ENCODE data around the gene CGRRF1. TPM values are rescaled to one million over a fixed set of nuclear protein-coding genes. Genes with fewer than 3 reads are reported as not detected.

The CGRRF1 gene
- total and polyA plus RNA-seq, 9 of the 15 experiments (the other 6 are each of a cell fraction or from before 2014, with no cell fraction given), result 2.8 to 15.8 (median 4.6) TPM

GRCh38 chr14:54509546-54510501 is at the start of gene CGRRF1 (continued):
- TF ChIP-seq, protein P1, sequence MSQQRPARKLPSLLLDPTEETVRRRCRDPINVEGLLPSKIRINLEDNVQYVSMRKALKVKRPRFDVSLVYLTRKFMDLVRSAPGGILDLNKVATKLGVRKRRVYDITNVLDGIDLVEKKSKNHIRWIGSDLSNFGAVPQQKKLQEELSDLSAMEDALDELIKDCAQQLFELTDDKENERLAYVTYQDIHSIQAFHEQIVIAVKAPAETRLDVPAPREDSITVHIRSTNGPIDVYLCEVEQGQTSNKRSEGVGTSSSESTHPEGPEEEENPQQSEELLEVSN (IDR thresholded peaks at IDR 0.05; ENCODE audit: borderline replicate concordance in 1 of 2, extremely low read depth in 1 of 2, insufficient read depth in 1 of 2, insufficient read length in 1 of 2, low read depth in 1 of 2, low read length in 1 of 2, poor library complexity in 1 of 2, severe bottlenecking in 1 of 2), result peak in 1 of 2 experiments; percentile 51
- TF ChIP-seq, protein P2, sequence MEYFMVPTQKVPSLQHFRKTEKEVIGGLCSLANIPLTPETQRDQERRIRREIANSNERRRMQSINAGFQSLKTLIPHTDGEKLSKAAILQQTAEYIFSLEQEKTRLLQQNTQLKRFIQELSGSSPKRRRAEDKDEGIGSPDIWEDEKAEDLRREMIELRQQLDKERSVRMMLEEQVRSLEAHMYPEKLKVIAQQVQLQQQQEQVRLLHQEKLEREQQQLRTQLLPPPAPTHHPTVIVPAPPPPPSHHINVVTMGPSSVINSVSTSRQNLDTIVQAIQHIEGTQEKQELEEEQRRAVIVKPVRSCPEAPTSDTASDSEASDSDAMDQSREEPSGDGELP (CRISPR knock-in tag; IDR thresholded peaks at IDR 0.05; ENCODE audit: borderline replicate concordance), result peak; percentile 72; the same call in 1 of the 2 replicates
- TF ChIP-seq FOSL1 (tag; conservative IDR thresholded peaks at IDR 0.05), result 0 out of 2 replicates have a peak, but pooled peaks have one; percentile 11
- TF ChIP-seq, protein P3, sequence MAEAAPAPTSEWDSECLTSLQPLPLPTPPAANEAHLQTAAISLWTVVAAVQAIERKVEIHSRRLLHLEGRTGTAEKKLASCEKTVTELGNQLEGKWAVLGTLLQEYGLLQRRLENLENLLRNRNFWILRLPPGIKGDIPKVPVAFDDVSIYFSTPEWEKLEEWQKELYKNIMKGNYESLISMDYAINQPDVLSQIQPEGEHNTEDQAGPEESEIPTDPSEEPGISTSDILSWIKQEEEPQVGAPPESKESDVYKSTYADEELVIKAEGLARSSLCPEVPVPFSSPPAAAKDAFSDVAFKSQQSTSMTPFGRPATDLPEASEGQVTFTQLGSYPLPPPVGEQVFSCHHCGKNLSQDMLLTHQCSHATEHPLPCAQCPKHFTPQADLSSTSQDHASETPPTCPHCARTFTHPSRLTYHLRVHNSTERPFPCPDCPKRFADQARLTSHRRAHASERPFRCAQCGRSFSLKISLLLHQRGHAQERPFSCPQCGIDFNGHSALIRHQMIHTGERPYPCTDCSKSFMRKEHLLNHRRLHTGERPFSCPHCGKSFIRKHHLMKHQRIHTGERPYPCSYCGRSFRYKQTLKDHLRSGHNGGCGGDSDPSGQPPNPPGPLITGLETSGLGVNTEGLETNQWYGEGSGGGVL (CRISPR knock-in tag; IDR thresholded peaks at IDR 0.05), result no peak
- TF ChIP-seq CGGBP1 (CRISPR knock-in tag; IDR thresholded peaks at IDR 0.05), result no peak
- peak; percentile 59; the same call in 1 of the 2 replicates for TF ChIP-seq XRCC5 (IDR thresholded peaks at IDR 0.05; ENCODE audit: low read depth, low read length)
- TF ChIP-seq ZNF583 (CRISPR knock-in tag; IDR thresholded peaks at IDR 0.05), result no peak
- TF ChIP-seq, protein P4, sequence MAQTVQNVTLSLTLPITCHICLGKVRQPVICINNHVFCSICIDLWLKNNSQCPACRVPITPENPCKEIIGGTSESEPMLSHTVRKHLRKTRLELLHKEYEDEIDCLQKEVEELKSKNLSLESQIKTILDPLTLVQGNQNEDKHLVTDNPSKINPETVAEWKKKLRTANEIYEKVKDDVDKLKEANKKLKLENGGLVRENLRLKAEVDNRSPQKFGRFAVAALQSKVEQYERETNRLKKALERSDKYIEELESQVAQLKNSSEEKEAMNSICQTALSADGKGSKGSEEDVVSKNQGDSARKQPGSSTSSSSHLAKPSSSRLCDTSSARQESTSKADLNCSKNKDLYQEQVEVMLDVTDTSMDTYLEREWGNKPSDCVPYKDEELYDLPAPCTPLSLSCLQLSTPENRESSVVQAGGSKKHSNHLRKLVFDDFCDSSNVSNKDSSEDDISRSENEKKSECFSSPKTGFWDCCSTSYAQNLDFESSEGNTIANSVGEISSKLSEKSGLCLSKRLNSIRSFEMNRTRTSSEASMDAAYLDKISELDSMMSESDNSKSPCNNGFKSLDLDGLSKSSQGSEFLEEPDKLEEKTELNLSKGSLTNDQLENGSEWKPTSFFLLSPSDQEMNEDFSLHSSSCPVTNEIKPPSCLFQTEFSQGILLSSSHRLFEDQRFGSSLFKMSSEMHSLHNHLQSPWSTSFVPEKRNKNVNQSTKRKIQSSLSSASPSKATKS (CRISPR knock-in tag; IDR thresholded peaks at IDR 0.05), result no peak
- TF ChIP-seq CXXC5 (CRISPR knock-in tag; IDR thresholded peaks at IDR 0.05), result peak; percentile 56; the same call in 1 of the 2 replicates
- TF ChIP-seq PKNOX1 (IDR thresholded peaks at IDR 0.05), result peak; percentile 97
- no peak for TF ChIP-seq CREB1 (IDR thresholded peaks at IDR 0.05)
- peak; percentile 46; the same call in 1 of the 2 replicates for TF ChIP-seq CREB1 (CRISPR knock-in tag; IDR thresholded peaks at IDR 0.05)
- TF ChIP-seq, protein P5, sequence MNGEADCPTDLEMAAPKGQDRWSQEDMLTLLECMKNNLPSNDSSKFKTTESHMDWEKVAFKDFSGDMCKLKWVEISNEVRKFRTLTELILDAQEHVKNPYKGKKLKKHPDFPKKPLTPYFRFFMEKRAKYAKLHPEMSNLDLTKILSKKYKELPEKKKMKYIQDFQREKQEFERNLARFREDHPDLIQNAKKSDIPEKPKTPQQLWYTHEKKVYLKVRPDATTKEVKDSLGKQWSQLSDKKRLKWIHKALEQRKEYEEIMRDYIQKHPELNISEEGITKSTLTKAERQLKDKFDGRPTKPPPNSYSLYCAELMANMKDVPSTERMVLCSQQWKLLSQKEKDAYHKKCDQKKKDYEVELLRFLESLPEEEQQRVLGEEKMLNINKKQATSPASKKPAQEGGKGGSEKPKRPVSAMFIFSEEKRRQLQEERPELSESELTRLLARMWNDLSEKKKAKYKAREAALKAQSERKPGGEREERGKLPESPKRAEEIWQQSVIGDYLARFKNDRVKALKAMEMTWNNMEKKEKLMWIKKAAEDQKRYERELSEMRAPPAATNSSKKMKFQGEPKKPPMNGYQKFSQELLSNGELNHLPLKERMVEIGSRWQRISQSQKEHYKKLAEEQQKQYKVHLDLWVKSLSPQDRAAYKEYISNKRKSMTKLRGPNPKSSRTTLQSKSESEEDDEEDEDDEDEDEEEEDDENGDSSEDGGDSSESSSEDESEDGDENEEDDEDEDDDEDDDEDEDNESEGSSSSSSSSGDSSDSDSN (IDR thresholded peaks at IDR 0.05; ENCODE audit: borderline replicate concordance in 1 of 2, low read depth in 2 of 2, low read length in 2 of 2), result 0 out of 4 replicates have a peak, but pooled peaks of 1 of the 2 experiments have one; percentile 22
- peak; percentile 8; the same call in 1 of the 2 replicates for TF ChIP-seq EP300 (IDR thresholded peaks at IDR 0.05; ENCODE audit: low read length)
- peak; percentile 27; the same call in 1 of the 2 replicates for TF ChIP-seq SOX6 (IDR thresholded peaks at IDR 0.05)

Data from K562 (cell line).